Occipital lobe (tissue), 2 donors: ENCODE data around the gene ACSBG1. TPM values are rescaled to one million over a fixed set of nuclear protein-coding genes. Genes with fewer than 3 reads are reported as not detected.

Experiments used
- DNase-seq: peaks from one replicate; lab custom pipeline; 2025; lab: John Stamatoyannopoulos, UW
- total RNA-seq: library from RNA; depleted of rRNA; stranded (reverse); fragments of >200 nt; gene quantifications from one replicate; pipeline ENCODE4 v1.2.3, GENCODE V29; 2014

Gene ACSBG1
- total RNA-seq, 1 donor from 2014 or later, result 5.0 TPM

GRCh38 chr15:78223396-78224022 lies 10.9 kb downstream of the ACSBG1 start:
- DNase-seq, result no peak

- no peak for DNase-seq
Measured at GRCh38 chr15:78222745-78223395, 11.5 kb downstream of the ACSBG1 start.

- no peak for DNase-seq
Measured at GRCh38 chr15:78220713-78221112, 13.7 kb downstream of the ACSBG1 start.

- no peak for DNase-seq
Measured at GRCh38 chr15:78216276-78217104, 17.9 kb downstream of the ACSBG1 start.

- no peak for DNase-seq
Measured at GRCh38 chr15:78213956-78214355, 20.4 kb downstream of the ACSBG1 start.

- DNase-seq, result no peak
Measured at GRCh38 chr15:78213425-78213750, 21.0 kb downstream of the ACSBG1 start.

GRCh38 chr15:78212546-78213424 lies 21.6 kb downstream of the ACSBG1 start:
- peak; percentile 30 for DNase-seq

GRCh38 chr15:78212008-78212407 lies 22.4 kb downstream of the ACSBG1 start:
- no peak for DNase-seq

GRCh38 chr15:78211189-78211921 lies 23.0 kb downstream of the ACSBG1 start:
- no peak for DNase-seq

- no peak for DNase-seq
Measured at GRCh38 chr15:78210349-78210717, 24.0 kb downstream of the ACSBG1 start.

- no peak for DNase-seq
Measured at GRCh38 chr15:78209646-78210348, 24.6 kb downstream of the ACSBG1 start.

- DNase-seq, result peak; percentile 17
Measured at GRCh38 chr15:78208887-78209645, 25.3 kb downstream of the ACSBG1 start.

- no peak for DNase-seq
Measured at GRCh38 chr15:78208341-78208844, 26.0 kb downstream of the ACSBG1 start.

GRCh38 chr15:78207641-78208340 lies 26.6 kb downstream of the ACSBG1 start:
- no peak for DNase-seq

GRCh38 chr15:78207110-78207458 lies 27.3 kb downstream of the ACSBG1 start:
- DNase-seq, result no peak

GRCh38 chr15:78206326-78207109 lies 27.8 kb downstream of the ACSBG1 start:
- DNase-seq, result no peak

- DNase-seq, result no peak
Measured at GRCh38 chr15:78205856-78206255, 28.5 kb downstream of the ACSBG1 start.

GRCh38 chr15:78205337-78205736 lies 29.0 kb downstream of the ACSBG1 start:
- no peak for DNase-seq
